ENCODE measurements around the gene PALM2AKAP2. TPM values are rescaled to one million over a fixed set of nuclear protein-coding genes. Genes with fewer than 3 reads are reported as not detected.
A peak's percentile ranks its signal among the peaks of the same experiment; 100 is the strongest.

PALM2AKAP2 gene
- total and polyA plus RNA-seq, 9 of the 15 experiments (the other 6 are each of a cell fraction or from before 2014, with no cell fraction given) = not detected

GRCh38 chr9:109812818-109813281, 32.9 kb downstream of the PALM2AKAP2 start (continued):
- TF ChIP-seq GTF2A2 (tag; IDR thresholded peaks at IDR 0.05) = no peak
- TF ChIP-seq KLF10 (CRISPR knock-in tag; IDR thresholded peaks at IDR 0.05) = no peak
- no peak for TF ChIP-seq ARID3B (CRISPR knock-in tag; IDR thresholded peaks at IDR 0.05; ENCODE audit: borderline replicate concordance)

DNA sequence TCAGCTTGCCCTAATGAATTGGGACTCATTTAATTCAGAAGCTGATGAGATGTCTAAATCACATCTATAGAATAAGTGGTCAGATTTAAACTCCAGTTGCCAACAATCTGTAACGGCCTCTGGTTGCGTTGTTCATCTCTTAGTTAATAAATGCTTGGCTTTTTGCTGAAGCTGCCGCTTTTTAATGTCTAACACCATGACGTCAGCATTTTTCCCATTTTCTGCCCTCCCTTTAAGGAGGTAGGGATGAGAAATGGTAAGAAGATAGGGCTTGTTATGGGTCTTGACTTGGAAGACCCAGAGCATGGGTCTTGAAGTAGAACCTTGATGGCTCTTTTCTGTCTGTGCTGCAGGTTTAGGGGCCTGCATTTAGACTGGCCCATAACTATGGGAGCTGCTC, 33.3 kb downstream of the PALM2AKAP2 start:
- ChIA-PET CTCF (ENCODE audit: low intra/inter-chr PET ratio) (no interaction called here), POLR2A (no interaction called here)
- H3K27me3 ChIP-seq (ENCODE audit: control insufficient read depth in 2 of 2, insufficient read depth in 2 of 2, low read length in 2 of 2) = no peaks in the 10 kb centered on the region
- DNase-seq (ENCODE audit: extremely low read depth in 1 of 4, low spot score in 3 of 4) = no peak
- no peaks in the 10 kb centered on the region for H3K9me1 ChIP-seq (ENCODE audit: control insufficient read depth, insufficient read depth, low read length)
- H4K20me1 ChIP-seq (replicated peaks; ENCODE audit: control insufficient read depth, insufficient read depth, low read length) = no peaks in the 10 kb centered on the region
- H3K4me1 ChIP-seq (replicated peaks in 1 of 2; ENCODE audit: control insufficient read depth in 2 of 2, insufficient read depth in 2 of 2, low read length in 2 of 2) = no peaks in the 10 kb centered on the region
- ATAC-seq = no peak
- H3K9me3 ChIP-seq (replicated peaks; ENCODE audit: control insufficient read depth, insufficient read depth, low read depth, low read length) = no peaks in the 10 kb centered on the region
- intact Hi-C loops (cut with micrococcal nuclease) = loop anchor here (10.0 kb wide), 1 partner anchor 341 kb away; no protein-coding TSS in a partner anchor
- H3K27ac ChIP-seq (ENCODE audit: extremely low read depth, low read depth, low read length) = no peak overlapping the region
- FAIRE-seq = no peak
- no peak overlapping the region for H2AFZ ChIP-seq (ENCODE audit: low read depth, low read length)
- H3K4me2 ChIP-seq (ENCODE audit: insufficient read depth, low read length) = no peak overlapping the region
- in situ Hi-C loops (cut with MboI) = no loop called here
- no peak overlapping the region for H3K4me3 ChIP-seq
- WGBS (ENCODE audit: insufficient coverage, low coverage, missing lambda C conversion rate) = 0% methylated on average over 4 of the region's 4 CpGs
- no TSS peak for BruUV-seq (replicated peaks)
- H3K79me2 ChIP-seq (ENCODE audit: control insufficient read depth, insufficient read depth, low read length) = no peaks in the 10 kb centered on the region
- H3K36me3 ChIP-seq (ENCODE audit: control insufficient read depth, insufficient read depth, low read length) = no peaks in the 10 kb centered on the region
- H3K9ac ChIP-seq (ENCODE audit: insufficient read depth in 1 of 2, low read depth in 2 of 2, low read length in 2 of 2) = no peak overlapping the region
- TF ChIP-seq TCF7L2 (IDR thresholded peaks at IDR 0.05; ENCODE audit: low read depth, low read length) (no peak), FOXP4 (CRISPR knock-in tag; IDR thresholded peaks at IDR 0.05; ENCODE audit: borderline replicate concordance) (no peak), ZNF76 (CRISPR knock-in tag; IDR thresholded peaks at IDR 0.05; ENCODE audit: borderline replicate concordance) (no peak), ZNF316 (IDR thresholded peaks at IDR 0.05) (peak; percentile 75), MAFG (tag; conservative IDR thresholded peaks at IDR 0.05) (0 out of 2 replicates have a peak, but pooled peaks have one; percentile 56), MXD1 (CRISPR knock-in tag; IDR thresholded peaks at IDR 0.05; ENCODE audit: borderline replicate concordance, poor library complexity, severe bottlenecking) (no peak), KLF1 (tag; IDR thresholded peaks at IDR 0.05) (no peak), RBM17 (IDR thresholded peaks at IDR 0.05; ENCODE audit: borderline replicate concordance, low read depth, low read length) (no peak), GTF2F1 (IDR thresholded peaks at IDR 0.05; ENCODE audit: low read depth, low read length) (no peak)
- TF ChIP-seq, protein P1, sequence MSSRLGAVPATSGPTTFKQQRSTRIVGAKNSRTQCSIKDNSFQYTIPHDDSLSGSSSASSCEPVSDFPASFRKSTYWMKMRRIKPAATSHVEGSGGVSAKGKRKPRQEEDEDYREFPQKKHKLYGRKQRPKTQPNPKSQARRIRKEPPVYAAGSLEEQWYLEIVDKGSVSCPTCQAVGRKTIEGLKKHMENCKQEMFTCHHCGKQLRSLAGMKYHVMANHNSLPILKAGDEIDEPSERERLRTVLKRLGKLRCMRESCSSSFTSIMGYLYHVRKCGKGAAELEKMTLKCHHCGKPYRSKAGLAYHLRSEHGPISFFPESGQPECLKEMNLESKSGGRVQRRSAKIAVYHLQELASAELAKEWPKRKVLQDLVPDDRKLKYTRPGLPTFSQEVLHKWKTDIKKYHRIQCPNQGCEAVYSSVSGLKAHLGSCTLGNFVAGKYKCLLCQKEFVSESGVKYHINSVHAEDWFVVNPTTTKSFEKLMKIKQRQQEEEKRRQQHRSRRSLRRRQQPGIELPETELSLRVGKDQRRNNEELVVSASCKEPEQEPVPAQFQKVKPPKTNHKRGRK (tag; IDR thresholded peaks at IDR 0.05) = no peak

Data from K562 (cell line).